HG02642 (cell line): ENCODE measurements around the gene CFAP58.

Source experiments
- ATAC-seq: cut with Tn5 transposase; IDR thresholded peaks from one replicate; pipeline ENCODE4 v1.9.1; 2021; ENCODE audit warnings: mild to moderate bottlenecking; ENCODE audit not compliant: unreplicated experiment, poor library complexity

CFAP58 gene

DNA sequence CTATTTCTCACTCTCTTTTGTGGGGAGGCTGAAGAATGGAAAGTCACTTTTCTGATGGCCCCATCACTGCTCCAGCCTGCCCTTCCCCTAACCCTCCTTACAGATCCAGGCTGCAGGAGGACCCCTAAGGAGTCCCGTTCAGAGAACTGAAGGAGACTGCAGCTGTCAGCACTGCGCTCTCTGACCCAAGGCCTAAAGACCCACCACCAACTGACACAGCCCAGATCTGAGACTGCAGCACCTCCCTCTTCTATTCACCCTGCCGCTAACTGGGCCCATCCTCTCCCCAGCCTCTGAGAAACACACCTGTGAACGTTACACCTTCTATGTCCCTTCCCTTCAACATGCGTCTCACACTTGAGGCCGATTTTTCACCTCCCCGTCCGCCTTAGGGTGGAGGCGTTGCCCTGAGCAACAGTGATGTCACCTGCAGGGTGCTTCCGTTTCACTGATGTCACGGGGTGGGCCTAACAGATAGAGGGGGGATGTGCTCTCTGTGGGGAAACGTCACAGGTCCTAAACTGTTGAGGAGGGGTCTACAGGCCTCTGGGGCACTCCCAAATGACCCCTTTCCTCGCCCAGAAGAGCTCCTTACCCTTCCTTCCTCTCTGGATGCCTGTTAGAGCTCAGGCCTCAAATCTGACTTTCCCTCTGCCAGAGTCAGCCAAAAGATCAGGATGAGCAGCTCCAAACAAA lies 20.5 kb upstream of the CFAP58 start:
- ATAC-seq, result no peak

DNA sequence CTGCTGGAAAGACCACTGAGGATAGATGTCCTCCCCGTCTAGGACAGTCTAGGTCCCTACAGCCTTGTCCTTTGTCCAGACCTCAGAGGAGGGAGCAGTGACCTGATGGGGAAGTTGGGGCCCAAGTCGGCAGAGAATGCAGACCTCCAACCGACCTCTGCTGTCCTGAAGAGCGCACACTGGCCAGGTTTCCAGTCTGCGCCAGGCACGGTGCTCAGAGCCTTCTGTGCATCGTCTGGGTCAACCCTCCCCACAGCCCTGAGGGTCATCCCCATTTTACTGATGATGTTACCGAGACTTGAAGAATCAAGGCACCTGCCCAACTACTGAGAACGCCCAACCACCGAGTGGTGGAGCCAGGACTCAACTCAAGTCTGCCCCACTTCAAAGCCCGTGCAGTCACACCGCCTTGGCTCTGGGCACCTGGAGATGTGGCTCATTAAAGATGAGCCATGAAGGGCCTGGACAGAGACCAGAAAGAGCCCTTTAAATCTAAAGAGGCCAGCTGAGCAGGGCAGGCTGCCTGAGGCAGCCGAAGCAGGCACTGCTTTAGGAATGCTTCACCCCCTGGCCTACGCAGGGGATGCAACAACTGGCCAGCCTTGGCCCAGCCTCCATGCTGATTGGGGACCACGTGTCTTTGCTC lies 19.8 kb upstream of the CFAP58 start:
- ATAC-seq, result no peak

DNA sequence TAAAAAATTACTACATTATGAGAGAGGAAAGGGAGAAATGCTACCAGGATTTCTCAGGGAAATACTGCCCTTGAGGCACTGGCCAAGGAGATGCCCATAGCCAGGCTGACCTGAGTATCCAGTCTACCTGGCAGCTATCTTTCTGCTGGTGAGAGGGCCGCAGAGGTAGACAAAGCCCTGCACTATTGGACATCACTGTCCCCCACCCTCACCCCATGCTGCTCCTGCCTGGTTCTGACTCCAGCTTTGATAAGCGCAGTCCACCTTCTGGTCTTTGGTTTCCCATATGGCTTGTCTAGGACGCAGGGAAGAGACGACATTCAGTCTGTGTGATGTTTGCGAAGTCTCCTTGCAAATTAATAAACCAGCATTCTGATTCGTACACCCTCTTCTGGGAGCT lies 19.1 kb upstream of the CFAP58 start:
- ATAC-seq, result no peak

DNA sequence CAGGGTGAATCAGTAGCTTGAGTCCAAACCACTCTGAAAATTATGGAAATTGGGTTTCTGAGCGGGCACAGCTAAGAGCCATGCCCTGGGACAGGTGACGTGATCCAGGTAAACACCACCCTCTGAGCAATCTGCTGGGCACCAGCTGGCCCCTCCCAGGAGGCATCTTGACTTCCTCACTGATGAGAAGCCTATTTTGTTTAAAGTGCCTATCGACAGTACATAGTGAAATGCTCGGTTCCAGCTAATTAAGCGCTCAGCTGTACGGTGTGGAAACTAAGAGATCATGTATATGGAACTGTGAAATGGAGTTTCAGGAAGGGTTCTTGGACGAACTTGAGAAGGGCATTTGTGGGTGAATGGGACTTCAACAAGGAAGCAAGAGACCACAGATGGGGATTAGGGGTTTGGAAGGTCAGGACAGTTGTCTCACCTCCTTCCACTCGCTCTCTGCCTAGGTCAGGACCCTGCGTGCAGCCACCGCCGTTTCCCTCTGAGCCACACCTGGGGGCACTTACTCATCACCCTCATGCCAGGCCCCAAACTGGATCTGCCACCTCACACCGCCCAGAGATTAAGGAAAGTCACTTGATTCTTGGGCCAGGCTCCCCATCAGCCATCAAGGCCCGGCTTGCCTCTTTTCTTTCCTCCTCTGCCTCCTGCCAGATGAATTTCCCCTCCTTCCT lies 18.5 kb upstream of the CFAP58 start:
- no peak for ATAC-seq

DNA sequence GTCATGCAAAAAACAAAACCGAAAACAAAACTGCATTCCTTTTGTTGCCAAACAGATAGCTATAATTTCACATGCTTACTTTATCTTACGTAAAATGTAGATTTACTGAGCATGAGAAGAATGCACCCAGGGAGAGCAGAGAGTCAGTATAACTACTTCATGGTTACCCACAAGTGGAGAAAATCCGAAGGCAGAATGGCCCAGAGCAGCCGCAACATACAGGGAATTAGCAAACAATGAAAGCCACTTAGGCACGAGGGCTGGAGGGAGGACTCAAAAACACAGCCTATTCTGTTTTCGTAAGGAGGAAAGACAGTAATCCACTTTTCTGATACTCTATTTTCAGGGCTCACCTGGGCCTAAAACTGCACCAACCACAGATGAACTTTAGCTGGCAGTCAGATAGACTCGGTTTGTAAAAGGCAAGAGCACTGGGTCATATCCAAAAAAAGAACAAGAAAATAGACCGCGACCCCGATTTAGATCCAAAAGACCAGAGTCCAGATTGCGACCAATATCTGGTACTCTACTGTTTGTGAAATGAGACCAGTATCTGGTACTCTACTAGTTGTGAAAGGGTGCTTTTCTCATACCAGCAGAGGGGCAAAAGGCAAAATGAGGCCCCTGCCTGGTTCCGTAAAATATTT lies 16.7 kb upstream of the CFAP58 start:
- ATAC-seq, result peak; percentile 16

DNA sequence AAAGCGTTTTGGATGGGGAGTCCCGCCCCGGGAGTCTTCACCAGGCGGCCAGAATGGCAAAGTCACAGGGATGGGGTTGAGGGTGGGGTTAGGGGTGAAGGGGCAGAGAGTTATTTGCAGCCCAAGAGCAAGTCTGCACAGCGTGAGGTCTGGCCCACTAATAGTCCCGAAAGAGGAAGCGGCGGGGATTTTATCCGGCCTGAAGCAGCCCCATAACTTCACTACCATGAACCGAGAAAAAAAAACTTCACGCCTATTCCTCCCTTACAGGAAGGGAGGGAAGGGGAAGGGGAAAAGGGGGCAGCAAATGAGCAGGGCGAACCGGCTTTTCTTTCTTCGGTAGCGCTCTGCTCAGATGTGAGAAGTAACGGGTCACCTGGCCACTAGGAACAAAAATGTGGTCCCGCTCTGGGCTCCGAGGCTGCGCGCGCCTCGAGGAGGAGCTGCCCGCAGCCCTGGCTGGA lies 16.1 kb upstream of the CFAP58 start:
- peak; percentile 51 for ATAC-seq

DNA sequence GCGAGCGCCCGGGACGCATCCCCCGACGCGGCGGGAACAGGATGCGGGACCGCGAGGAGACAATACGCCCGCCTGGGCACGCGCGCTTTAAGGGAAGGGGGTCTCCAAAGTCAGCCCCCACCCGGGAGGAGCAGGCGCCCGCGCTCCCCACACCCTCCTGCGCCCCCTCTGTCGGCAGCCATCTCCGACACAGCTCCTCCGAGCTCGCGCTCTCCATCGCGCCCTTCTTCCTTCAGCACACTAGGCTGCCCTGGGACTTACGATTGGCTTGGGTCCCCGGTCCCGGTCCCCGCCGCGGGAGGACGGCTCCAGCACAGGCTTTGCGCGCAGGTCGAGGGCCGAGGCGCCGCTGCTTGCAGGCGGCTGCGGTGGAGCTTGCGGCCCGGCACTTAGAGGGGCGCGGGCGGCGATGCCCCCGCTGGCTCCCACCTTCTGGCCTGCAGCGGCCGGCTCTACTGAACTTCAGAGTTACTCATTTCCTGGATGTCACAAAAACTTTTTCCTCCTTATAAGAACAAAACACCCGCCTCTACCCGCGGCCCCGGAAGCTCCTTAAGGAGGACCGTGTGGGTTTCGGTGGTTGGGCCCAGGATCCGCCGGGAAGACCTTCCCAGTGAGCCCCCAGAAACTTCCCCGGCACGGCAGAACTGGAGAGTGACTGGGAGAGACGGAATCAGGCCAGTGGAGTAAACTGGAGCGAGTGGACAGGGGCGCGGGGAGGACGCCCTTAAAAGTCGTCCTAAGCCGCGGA lies 15.5 kb upstream of the CFAP58 start, which contains the start of gene ITPRIP:
Gene ITPRIP (minus strand): TSS at position 481 of the 751 bp plus-strand sequence. CDS start 22,414 bp downstream, outside the sequence.
- peak; percentile 74 for ATAC-seq

DNA sequence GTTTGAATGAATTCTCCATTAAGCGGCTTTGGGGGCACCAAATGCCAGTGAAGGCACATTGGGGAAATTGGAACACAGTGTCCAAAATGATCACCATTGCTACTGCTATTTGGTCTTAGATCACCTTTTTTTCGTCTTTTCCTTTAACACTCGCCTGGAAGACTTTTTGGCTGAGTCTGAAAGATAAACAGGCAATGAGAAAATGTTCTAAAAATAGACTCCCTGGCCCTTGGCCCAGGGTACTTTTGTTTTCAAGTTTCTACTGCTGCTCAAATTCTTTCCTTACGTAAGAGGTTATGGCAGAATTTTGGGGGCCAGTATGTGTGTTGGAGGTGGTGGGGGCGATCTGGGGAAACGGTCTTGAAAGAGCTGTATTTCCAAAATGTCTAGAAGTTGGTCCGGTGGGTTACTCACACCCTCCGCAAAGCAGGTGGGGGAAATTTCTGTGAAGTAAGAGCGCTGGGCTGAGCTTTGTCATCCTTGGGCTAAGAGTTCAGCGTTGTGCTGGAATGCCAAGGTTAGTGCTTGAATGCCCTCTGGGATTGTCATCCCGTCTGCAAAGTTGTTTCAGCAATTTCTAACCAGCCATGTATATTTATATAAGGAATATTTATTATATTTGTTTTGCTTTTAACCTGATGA lies 14.0 kb upstream of the CFAP58 start:
- ATAC-seq, result no peak

DNA sequence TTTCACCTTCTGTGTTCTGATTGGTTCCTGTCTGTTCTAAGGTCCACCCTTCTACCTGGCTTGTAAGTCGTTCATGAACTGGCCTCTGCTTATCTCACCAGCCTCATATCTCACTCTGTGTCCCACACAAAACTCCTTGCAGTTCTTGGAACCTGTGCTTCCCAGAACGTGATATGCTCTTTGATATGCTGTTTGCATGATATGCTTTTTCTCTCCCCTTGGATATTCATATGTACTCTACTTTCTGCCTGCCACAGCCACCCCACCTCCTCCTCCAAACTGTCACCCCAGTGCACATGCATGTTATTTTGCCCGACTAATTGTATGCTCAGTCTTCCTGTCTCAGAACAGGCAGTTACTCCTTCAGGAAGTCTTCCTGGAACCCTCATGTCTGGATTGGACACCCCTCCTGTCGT lies 13.5 kb upstream of the CFAP58 start:
- no peak for ATAC-seq

DNA sequence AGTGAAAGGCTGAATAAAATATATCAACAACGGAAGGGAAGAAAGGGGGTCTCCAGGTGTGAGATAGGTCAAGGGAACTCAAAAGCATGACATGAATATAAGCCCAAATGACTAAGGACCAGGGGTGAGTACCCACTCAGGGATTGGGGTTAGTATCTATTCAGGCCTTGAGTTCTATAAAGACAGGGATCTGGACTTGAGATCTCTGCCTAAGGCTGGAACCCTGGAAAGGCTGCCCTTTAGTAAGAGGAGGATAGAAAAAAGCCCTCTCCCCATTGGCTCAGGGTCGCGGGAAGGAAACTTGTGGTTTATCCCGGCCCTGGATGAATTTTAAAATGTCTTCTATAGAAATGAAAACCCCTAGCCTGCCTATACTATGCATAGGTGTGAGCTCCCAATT lies 13.0 kb upstream of the CFAP58 start:
- no peak for ATAC-seq

DNA sequence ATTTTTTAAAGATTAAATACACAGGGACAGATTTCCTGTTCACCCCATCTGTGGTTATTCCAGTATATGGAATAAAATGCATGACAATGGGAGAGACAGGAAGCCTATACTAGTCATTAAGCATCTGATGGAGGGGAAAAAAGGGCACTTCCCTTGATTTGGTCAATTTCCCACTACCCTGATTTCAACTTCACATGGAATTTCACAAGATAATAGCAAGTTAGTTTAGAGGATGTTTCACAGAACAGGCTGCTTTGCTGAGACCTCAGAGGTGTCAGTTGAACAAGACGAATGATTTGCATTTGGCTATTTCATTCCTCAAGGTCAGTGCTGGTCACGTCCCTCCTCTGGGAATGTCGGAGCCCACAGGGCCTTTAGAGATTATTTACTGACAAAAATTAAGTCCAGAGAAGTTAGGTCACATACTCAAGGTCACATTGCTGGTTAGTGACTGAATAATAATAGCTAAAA lies 10.7 kb upstream of the CFAP58 start:
- no peak for ATAC-seq

DNA sequence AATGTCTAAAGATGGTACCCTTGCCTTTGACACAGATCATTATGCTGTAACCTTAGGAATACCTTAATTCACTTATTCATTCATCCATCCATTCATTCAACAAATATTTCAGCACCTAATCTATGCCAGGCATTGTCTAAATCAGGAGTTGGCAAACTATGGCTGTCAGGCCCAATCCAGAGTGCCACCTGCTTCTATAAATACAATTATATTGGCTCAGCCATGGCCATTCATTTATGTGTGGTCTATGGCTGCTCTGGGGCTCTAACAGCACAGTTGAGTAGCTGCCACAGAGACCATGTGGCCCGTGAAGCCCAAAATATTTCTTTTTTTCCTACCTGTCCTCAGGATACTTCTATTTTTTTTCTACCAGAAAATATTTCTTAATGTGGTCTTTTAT lies 9.4 kb upstream of the CFAP58 start:
- no peak for ATAC-seq

DNA sequence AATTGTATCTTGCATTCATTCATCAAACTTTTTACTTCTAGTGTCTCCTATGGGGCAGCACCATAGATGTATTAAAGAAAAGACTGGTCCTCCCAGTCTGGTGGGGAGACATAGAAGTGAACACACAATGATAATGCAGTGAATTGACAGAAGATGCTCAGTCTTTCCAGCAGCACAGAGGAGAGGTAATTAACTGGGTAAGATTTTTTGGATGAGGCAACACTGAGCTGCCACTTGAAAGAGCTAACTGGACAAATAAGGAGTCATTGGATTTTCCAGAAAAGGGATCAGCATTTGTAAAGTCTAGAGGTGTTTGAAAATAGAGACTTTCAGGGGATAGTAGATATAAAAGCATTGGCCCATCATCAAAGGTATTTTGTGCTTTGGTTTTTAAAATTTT lies 8.1 kb upstream of the CFAP58 start:
- no peak for ATAC-seq

DNA sequence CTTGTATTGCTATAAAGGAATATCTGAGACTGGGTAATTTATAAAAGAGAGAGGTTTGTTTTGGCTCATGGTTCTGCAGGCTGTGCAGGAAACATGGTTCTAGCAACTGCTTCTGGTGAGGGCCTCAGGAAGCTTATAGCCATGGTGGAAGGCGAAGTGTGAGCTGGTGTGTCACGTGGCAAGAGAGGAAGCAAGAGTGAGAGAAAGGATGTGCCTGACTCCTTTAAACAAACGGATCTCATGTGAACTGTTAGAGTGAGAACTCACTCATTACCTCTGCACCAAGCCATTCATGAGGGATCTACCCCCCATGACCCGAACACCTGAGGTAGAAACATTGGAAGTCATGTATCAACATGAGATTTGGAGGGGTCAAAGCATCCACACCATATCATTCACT lies 7.7 kb upstream of the CFAP58 start:
- no peak for ATAC-seq

DNA sequence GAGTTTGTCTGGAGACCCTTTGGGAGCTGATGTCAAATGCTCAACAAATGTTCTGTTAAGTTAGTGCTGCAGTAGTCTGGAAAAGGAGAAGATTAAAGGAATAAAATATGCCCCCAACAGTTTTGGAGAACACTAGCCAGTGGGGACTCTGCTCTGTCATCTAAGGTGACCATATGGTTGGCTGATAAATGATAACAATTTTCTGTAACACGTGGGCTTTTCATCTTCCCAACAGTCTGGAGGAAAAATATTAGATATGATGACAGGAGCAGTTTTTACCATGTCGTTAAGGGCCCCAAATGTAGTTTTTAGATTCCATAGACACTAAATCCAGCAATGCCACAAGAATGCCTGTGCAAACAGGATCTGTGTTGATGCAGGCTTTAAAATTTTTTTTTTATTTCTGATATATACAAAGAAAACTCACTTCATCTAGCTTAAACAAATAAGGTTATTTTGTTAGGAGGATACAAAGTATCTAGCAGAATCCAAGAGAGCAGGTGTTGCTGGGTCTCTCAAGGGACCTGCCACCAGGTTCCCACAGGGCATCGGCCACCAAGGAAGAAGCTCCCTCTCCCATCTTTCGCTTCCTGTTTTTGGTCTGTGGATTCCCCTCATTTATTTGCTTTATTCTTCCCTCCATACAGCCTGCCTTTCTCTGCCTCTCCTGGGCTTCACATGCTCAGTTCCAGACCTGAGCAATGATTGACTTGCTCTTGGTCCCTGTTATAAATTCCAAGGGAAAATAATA lies 6.2 kb upstream of the CFAP58 start:
- ATAC-seq, result no peak

DNA sequence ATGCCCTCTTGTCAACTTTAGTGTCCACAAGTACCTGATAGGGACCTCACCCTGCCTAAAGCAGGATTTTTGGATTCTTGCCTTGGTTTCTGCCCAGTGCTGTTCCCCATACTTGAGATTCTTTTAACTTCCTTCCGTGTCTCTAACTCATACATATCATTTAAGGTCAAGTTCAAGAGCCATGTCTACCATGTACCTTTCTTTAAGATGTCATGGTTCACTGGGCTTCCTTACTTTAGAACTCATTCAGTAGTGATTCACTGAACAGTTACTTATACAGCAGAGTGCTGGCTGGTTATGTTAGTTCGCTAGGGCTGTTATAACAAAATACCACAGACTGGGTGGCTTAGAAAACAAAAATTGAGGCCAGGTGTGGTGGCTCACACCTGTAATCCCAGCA lies 5.0 kb upstream of the CFAP58 start:
- no peak for ATAC-seq

DNA sequence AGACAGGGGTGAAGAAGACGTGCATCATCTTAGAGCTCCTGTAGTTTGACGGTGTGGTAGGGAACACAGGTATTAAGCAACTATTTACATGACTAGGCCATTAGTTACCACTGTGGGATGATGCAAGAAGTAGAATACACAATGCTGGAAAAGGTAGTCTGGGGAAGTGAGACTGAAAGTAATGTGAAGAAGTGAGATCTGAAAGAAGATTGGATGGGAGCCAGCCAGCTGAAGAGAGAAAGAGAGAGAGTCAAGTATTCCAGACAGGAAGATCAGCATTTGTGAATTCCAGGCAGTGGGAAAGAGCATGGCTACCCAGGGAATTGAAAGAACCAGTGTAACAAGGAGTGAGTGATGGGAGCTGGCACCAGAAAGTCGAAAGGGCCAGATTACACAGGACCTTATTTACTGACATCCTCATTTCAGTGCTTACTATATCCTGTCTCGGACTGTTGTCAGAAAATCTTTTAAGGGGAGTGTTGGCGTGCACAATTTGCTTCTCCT lies 4.0 kb upstream of the CFAP58 start:
- peak; percentile 45 for ATAC-seq

DNA sequence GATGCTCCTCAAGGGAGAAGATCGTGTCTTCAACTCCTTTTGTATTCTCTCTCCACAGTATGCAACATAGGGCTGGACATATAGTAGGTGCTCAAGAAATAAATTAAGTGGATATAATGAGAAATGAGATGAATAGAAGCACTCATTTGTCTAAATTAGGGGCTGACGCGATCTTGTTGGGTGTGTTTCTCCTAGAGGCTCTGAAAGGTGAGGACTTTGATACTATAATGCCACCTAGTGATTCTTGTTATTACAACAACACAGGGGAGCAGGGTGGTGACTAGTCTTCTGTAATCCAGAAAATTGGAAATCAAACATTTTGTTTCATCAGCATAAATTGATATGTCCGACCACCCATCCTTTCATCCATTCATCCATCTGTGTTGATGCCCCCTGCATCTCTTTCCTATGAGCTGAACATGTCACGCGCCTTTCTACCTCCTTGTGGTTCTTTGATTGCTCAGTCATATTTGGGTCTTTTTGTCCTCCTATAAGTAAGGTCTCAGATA lies 3.5 kb upstream of the CFAP58 start:
- ATAC-seq, result peak; percentile 48
